NCI-H1436 (cell line): ENCODE measurements around the gene P2RY6.
"Not testable (repeated sequence)": the region's sequence is repeated elsewhere in the genome, so short reads cannot be mapped to it uniquely, and the experiment has no call there.

Experiments used
- DNase-seq: peaks from one replicate; lab custom pipeline; 2025; lab: John Stamatoyannopoulos, UW

The P2RY6 gene

GRCh38 chr11:73259406-73260126 is 12.6 kb upstream of the P2RY6 start:
- no peak for DNase-seq

DNA sequence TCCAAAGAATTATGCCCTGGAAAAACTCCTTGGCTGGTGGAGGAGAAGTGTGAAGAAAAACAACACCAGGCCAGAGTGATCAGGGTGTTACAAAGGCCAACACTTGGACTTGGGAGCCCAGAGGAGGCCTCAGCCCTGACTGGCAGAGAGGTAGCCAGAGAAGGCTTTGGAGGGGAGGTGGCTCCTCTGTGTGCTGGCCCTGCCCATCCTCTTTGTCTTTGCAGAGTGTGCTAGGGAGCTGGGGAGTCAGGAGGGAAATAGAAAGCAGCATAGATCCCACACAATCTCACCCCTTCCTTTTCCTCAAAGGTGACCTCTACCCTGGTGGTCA is 12.0 kb upstream of the P2RY6 start:
- DNase-seq: no peak

DNA sequence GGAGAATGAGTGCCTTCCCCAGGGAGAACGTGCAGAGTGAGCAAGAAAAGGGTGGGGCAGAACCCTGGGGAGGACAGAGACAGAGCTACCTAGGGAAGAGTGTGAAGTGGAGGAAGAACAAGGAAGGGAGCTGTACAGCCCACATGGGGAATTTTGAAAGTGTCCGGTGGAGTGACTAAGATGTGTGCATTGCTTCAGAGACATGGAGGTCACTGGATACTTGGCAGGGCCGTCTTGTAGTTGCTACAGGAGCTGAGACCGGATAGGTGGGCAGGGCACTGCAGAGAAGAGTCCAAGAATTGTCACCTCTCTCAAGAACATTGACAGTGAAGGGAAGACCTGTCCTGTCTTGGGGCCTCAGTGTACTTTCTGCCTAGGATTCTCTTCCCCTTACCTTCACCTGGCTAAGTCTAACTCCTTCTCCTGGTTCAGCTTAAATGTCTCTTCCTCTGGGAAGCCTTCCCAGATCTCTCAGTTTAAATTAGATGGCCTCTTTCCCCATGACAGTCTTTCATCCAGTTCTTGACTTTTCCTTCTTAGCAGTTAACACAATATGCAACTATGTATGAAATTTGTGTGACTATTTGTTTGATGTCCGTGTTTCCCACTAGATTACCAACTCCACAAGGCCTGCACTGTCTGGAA is 9.2 kb upstream of the P2RY6 start:
- DNase-seq: no peak

DNA sequence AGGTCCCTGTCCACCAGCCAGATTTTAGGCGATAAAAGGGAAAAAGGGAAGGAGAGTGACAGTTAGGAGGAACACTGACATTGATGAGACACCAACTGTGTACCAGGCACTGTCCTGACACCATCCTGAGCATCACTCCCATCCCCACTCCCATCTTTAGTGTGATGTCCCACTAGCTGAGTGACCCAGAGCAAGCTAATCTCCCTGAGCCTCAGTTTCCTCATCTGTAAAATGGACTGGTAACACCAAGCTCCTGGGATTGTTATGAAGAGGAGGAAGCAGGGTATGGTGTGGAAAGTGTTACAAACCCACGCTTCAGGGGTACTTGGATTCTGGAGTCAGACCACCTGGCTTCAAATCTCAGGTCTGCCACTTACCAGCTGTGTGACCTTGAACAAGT is 8.5 kb upstream of the P2RY6 start:
- no peak for DNase-seq

GRCh38 chr11:73265278-73265810 is 6.8 kb upstream of the P2RY6 start:
- DNase-seq: no peak

- DNase-seq: no peak
These were observed 6.1 kb upstream of the P2RY6 start for GRCh38 chr11:73265853-73266645.

GRCh38 chr11:73266646-73267020 is 5.5 kb upstream of the P2RY6 start:
- DNase-seq: no peak

DNA sequence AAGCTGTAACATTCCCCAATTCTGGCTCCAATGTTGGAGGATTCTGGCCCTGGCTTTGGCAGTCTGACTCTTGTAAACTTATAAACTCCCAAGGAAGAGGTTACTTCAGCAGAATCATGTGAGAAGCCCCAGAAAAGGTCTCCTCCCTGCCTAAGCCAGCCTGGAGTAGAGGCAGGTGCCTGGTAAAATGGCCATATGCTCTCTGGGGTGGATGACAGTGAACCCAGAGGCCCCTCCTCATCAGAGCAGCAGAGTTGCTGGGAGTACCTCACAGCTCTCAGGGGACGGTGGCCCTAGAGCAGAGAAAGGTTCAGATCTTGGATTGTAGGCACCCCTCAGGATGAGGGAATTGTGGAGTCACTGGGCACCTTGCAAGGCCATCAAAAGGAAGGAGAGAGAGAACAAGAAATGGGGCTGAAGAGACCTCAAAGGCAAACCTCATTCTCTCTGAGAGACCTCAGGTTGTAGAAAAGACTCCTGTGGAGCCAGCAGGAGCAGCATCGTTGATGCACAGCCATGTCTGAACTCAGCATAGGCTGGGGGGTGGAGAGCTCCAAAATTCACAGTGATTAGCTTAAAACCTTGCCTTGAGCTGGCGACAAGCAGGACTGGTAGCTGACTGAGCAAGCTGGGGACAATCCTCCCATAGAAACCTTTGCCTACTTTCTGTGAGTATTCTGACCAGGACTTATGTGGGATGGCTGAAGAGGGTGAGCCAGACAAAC is 4.9 kb upstream of the P2RY6 start:
- DNase-seq: no peak

- DNase-seq: no peak
These were observed 4.1 kb upstream of the P2RY6 start for GRCh38 chr11:73267906-73268540.

- DNase-seq: no peak
These were observed 3.4 kb upstream of the P2RY6 start for GRCh38 chr11:73268671-73269271.

- no peak for DNase-seq
These were observed 2.6 kb upstream of the P2RY6 start for GRCh38 chr11:73269459-73270015.

DNA sequence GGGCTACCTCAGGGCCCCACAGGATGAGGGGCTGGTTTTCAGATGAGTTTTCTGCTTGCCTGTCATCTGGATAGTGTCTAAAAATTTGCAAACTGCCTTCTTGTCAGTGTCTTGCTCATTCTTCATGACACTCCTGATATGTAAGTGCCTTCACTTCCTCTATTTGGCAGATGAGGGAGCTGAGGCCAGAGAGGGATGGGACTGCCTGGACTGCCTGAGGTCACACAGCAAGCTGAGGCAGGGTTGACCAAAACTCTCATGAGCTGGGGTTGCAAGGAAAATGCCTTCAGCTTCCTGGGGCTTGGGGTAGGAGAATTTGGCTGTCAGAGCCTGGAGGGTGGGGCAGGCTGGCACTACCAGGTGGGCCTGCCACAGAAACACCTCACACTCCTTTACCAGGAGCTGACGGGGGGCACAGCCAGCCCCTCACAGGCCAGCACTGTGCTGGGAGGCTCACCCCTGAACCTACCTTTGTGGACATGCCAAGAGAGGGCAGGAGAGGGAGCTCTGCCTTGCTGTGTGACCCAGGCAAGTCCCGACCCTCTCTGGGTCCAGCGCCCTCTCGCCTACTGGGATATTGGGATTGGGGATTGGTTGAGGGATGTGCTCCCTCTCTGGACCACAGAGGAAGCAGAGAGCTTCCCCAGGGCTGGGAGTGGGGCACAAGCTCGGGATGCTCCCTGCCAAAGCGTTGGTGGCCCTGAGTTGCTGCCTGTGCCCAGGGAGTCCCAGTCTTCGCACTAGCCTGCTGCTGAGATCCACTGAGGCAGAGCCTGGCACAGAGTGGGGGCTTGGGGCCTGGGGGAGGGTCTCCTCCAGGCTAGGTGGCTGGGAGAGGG is 1.9 kb upstream of the P2RY6 start:
- DNase-seq: no peak

GRCh38 chr11:73270855-73271477 is 1.2 kb upstream of the P2RY6 start:
- DNase-seq: no peak

- not testable (repeated sequence) for DNase-seq
These were observed 666 bp upstream of the P2RY6 start for GRCh38 chr11:73271478-73271865.

DNA sequence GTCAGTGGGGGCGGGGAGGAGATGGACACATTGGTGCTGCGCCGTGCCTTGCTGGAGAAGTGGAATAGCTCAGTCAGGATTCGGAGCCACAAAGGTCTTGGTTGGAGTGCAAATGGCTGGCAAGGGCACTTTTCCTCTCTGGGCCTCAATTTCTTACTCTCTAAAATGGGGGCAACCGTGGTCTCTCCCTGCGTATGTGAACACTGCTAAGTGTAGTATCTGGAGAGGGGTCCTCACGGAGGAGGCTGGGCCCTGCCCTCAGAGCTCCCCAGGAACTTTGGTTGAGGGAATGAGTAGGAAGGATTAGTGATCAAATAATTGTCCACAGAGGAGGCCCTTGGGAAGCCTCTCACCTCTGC is 521 bp downstream of the P2RY6 start:
- DNase-seq: no peak

DNA sequence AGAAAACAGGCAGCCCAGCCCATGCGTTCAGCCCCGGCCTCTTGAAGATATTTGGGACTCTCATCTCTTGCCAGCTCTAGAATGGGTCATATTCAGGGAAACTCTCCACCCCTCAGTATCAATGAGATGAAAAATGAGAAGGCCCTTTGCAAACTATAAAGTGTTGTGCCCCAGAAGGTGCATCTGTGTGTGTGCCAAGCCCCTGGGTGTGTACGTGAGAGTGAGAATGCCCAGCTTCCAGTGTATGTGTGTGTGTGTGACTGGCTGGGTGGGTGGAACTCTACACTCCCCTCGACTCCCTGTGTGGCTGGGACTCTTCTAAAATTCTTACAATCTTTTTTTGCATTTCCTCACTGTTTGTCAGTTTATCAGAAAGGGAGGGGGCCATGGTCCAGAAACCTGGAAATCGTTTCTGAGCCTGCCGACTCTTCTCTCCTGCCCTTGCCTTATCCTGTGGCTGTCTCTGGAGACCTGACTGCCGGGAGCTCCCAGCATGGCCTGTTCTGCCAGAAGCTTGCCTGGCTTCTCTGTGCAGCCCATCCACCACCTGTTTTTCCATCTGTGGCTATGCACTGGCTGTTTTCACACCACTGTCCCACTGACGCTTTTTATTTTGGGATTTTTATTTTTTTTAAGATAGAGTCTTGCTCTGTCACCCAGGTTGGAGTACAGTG is 1.2 kb downstream of the P2RY6 start:
- DNase-seq: no peak

- not testable (repeated sequence) for DNase-seq
These were observed 2.1 kb downstream of the P2RY6 start for GRCh38 chr11:73274191-73274590.

DNA sequence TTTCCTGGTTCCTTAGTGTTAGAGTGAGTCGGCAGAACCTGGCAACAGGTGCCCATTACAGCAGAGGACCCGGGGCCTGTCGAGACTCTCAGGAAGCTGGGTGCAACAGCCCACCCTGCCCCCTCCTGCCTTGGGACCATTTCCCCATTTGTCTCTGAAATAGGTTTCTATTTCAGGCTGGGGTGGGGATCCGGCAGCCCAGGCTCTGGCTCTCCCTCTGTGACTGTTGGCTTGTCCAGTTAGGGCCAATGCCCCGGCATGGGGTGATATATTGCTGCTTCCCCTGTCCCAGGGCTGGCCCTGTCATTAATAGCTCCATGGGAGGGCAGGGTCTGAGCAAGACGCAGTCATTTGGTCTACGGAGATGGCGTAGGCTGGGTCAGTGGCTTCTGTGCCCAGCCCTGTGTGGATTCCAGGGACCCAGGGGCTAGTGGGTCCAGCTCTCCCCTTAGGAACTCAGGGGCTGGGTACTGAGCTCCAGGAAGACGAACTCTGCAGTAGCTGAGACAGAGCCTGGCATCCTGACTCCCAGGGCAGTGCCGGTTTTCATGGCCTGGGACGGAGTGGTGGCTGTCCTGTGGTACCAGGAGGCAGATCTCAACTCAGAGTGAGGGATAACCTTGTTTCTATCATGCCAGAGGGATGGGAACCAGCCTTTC is 2.7 kb downstream of the P2RY6 start:
- DNase-seq: no peak

- DNase-seq: no peak
These were observed 3.2 kb downstream of the P2RY6 start for GRCh38 chr11:73275381-73275750.
